ENCODE data around the gene CACNA2D1.

DNA sequence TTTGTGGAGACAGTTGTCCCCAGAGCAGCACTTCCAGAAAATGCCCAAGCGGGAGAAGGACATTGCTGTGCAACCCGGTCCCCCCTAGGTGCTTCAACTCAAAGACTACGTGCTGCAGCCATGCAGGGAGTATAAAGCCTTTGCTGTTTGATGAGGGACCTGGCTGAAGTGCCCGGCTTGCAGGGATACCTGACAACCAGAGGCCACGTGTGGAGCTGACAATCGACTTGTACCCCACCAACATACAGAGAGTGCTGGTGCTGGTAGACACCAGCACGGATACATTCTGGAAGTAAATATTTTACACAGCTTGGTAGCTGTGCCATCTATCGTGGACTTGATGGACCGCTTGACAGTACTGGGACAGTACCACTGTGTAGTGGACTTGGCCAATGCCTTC is 240.6 kb downstream of the CACNA2D1 start:
- TF ChIP-seq SIN3A (IDR thresholded peaks at IDR 0.05; ENCODE audit: low read depth) (no peak), RAD21 (IDR thresholded peaks at IDR 0.05; ENCODE audit: low read depth) (no peak), POLR2AphosphoS5 (IDR thresholded peaks at IDR 0.05; ENCODE audit: low read depth, low read length) (no peak), POLR2A (IDR thresholded peaks at IDR 0.05; ENCODE audit: borderline replicate concordance, extremely low read depth, insufficient read depth, insufficient read length) (no peak), ZFX (IDR thresholded peaks at IDR 0.05) (no peak), EZH2 (IDR thresholded peaks at IDR 0.05) (no peak), YY1 (IDR thresholded peaks at IDR 0.05; ENCODE audit: extremely low read depth, insufficient replicate concordance, low read depth, low read length) (no peak), EGR1 (IDR thresholded peaks at IDR 0.05; ENCODE audit: low read depth) (no peak), TCF7L2 (IDR thresholded peaks at IDR 0.05; ENCODE audit: borderline replicate concordance, extremely low read depth, insufficient read depth, insufficient read length) (no peak), ELF1 (IDR thresholded peaks at IDR 0.05; ENCODE audit: borderline replicate concordance, low read depth) (no peak)
- TF ChIP-seq, protein P1, sequence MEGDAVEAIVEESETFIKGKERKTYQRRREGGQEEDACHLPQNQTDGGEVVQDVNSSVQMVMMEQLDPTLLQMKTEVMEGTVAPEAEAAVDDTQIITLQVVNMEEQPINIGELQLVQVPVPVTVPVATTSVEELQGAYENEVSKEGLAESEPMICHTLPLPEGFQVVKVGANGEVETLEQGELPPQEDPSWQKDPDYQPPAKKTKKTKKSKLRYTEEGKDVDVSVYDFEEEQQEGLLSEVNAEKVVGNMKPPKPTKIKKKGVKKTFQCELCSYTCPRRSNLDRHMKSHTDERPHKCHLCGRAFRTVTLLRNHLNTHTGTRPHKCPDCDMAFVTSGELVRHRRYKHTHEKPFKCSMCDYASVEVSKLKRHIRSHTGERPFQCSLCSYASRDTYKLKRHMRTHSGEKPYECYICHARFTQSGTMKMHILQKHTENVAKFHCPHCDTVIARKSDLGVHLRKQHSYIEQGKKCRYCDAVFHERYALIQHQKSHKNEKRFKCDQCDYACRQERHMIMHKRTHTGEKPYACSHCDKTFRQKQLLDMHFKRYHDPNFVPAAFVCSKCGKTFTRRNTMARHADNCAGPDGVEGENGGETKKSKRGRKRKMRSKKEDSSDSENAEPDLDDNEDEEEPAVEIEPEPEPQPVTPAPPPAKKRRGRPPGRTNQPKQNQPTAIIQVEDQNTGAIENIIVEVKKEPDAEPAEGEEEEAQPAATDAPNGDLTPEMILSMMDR (IDR thresholded peaks at IDR 0.05 in 2 of 3, conservative IDR thresholded peaks at IDR 0.05 in 1 of 3; ENCODE audit: borderline replicate concordance in 1 of 3, insufficient read depth in 1 of 3, low read depth in 2 of 3, low read length in 2 of 3), result no peak
- TF ChIP-seq, protein P2, sequence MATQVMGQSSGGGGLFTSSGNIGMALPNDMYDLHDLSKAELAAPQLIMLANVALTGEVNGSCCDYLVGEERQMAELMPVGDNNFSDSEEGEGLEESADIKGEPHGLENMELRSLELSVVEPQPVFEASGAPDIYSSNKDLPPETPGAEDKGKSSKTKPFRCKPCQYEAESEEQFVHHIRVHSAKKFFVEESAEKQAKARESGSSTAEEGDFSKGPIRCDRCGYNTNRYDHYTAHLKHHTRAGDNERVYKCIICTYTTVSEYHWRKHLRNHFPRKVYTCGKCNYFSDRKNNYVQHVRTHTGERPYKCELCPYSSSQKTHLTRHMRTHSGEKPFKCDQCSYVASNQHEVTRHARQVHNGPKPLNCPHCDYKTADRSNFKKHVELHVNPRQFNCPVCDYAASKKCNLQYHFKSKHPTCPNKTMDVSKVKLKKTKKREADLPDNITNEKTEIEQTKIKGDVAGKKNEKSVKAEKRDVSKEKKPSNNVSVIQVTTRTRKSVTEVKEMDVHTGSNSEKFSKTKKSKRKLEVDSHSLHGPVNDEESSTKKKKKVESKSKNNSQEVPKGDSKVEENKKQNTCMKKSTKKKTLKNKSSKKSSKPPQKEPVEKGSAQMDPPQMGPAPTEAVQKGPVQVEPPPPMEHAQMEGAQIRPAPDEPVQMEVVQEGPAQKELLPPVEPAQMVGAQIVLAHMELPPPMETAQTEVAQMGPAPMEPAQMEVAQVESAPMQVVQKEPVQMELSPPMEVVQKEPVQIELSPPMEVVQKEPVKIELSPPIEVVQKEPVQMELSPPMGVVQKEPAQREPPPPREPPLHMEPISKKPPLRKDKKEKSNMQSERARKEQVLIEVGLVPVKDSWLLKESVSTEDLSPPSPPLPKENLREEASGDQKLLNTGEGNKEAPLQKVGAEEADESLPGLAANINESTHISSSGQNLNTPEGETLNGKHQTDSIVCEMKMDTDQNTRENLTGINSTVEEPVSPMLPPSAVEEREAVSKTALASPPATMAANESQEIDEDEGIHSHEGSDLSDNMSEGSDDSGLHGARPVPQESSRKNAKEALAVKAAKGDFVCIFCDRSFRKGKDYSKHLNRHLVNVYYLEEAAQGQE (IDR thresholded peaks at IDR 0.05; ENCODE audit: low read depth), result no peak
- TF ChIP-seq, protein P3, sequence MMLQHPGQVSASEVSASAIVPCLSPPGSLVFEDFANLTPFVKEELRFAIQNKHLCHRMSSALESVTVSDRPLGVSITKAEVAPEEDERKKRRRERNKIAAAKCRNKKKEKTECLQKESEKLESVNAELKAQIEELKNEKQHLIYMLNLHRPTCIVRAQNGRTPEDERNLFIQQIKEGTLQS (IDR thresholded peaks at IDR 0.05), result no peak

Measured in HCT116 (cell line).